IPS-NIHi7 (cell line): ENCODE results near the gene TAF11L4.
"Not testable (repeated sequence)": the region's sequence is repeated elsewhere in the genome, so short reads cannot be mapped to it uniquely, and the experiment has no call there.

ENCODE experiments used
- DNase-seq: peaks from one replicate; pipeline ENCODE4 v3.0.0; 2012; ENCODE audit warnings: mixed read lengths; ENCODE audit errors: extremely low spot score

Gene TAF11L4

DNA sequence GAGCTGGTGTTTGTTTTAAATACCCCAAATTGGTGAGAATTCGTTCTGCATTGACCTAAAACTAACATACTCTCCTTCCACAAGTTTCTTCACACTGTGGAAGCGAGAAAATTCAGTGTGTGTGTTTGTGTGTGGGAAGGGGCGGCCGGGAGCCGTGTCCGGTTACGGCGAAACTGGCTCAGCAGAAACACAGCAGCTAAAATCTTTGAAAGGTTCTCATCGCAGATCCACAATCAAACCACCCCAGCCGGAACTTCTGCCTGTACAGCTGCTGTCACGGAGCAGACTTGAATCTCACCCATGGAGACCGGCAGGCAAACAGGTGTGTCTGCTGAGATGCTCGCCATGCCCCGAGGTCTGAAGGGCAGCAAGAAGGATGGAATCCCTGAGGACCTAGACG lies at the start of gene TAF11L4:
TSS of gene TAF11L4 (plus strand) at position 301 of the 400 bp plus-strand sequence.
- not testable (repeated sequence) for DNase-seq

DNA sequence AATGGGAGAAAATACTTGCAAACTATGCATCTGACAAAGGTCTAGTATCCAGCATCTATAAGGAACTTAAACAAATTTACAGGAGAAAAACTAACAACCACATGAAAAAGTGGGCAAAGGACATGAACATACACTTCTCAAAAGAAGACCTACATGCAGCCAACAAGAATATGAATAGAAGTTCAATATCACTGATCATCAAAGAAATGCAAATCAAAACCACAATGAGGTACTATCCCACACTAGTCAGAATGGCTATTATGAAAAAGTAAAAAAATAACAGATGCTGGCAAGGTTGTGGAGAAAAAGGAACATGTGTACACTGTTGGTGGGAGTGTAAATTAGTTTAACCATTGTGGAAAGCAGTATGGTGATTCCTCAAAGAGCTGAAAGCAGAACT lies 46.5 kb upstream of the TAF11L4 start:
- not testable (repeated sequence) for DNase-seq

DNA sequence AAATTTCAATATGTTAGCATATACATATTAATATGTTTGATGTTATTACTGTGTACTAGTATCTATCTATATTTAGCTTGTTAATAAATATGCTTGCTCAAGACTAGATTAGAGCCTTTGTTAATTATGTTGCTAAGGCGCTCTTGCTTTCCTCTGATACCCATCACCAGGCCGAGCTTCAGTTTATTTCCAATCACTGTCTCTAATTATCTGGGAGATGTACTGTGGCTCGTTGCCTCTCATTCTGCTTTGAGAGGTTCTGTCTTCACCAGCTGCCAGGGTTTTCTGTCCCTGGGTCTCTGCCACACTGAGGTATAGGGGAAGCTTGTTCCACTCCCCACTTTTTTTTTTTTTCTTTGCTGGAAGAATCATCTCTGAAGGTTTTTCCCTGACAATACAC lies 44.6 kb upstream of the TAF11L4 start:
- DNase-seq: no peak

DNA sequence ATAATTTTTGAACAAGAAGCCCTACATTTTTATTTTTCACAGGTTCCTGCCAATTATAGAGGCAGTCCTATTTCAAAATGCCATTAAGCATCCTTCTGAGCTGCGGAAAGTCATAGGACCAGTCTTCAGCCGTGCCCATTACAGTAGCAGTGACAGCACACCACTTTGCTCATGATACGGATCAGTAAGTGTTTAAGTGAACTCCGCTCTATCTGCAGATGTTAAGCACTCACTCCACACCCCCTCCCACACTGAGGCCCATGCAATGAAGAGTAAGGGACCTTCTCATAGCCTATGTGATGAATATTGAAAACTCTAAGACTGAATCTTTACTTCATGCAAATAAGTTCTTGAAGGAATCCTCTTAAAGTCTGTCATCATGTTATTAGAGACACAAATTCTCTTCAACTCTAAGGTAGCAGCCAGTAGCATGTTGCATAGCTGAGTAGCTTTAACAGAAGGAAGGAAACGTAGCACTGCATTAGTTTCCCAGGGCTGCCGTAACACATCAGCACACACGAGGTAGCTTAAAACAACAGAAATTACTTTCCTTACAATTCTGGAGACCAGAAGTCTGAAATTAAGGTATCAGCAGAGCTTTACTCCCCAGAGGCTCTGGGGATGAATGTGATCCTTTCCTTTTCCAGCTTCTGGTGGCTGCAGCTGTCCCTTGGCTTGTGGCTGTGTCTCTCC lies 43.9 kb upstream of the TAF11L4 start:
- DNase-seq: no peak

DNA sequence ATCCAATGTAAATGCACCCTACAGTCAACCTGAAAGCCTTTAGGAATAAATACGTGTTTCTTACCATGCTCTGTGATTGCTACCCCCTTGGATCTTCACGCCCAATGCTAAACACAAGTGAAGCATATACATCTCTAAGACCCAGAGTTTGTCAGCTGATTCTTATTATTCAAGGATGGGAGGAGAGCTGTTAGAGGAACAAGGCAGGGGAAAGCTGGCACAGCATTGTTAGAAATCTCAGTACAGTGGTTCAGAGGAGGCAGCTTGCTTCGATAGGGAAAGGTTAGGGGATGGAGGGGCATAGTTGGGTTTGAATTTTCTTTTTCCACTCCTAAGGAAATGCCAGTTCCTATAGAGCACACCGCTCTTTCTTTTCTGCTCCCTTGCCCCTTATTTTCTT lies 40.2 kb upstream of the TAF11L4 start:
- DNase-seq: no peak

DNA sequence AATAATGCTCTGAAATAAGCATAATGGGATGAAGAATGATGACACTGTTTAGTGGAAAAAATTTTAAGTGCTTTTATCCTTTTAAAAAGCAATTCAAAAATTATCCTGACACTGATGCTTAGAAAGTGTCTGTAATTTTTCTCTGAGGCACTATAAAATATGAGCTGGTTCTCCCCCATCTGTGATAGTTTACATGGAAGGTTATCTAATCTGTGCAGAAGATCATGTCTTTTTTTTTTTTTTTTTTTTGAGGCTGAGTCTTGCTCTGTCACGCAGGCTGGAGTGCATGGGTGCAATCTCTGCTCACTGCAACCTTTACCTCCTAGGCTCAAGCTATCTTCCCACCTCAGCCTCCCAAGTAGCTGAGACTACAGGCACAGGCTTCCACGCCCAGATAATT lies 38.8 kb upstream of the TAF11L4 start:
- no peak for DNase-seq

DNA sequence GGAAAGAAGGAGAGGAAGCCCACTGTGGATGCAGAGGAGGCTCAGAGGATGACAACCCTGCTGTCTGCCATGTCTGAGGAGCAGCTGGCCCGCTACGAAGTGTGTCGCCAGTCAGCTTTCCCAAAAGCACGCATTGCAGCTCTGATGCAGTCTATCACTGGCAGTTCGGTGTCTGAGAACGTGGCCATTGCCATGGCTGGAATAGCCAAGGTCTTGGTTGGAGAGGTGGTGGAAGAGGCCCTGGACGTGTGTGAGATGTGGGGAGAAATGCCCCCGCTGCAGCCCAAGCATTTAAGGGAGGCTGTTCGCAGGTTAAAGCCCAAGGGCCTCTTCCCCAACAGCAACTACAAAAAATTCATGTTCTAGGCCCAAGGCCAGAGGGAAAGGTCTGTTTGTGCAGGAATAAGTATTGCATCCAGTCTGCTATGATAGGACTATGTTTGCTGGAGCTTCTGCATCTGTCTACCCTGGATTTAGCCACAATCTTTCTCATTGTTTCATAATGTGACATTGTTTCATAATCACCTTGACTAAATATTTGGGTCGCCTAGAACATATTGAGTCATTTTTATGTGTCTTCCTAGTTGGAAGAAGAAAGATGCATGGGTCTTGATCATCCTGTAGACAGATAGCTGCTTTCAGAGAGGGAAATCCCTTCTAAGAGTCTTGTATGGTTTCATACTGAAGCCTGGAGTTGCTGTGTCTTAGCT lies 35.0 kb upstream of the TAF11L4 start:
- DNase-seq: not testable (repeated sequence)

DNA sequence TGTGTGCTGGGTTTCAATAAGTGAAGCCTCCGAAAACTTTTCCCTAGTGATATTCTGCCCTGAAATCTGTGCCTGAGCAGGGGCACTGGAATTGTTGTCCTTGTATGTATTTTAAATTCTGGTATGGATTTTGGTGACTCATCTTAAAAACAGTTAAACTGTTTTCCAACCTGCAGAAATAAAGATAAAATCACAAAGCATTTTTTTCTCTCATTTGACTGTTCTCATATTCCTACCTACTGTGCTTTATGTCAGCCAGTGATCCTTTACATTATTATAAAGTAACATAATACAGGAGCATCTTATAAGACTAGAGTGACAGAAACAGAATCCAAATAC lies 34.5 kb upstream of the TAF11L4 start:
- DNase-seq: no peak

DNA sequence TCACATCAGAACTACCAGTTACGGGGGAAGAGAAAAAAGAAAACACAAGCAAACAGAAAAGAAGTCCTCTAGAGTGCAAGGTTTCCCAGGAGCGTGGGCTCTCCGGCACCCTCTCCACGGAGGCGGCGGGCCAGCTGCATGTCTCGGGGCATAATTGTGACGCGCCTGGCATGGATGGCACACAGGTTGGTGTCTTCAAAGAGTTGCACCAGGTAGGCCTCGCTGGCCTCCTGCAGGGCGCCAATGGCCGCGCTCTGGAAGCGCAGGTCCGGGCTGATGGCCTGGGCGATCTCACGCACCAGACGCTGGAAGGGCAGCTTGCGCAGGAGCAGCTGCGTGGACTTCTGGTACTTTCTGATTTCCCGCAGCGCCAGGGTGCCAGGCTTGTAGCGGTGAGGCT lies 30.3 kb upstream of the TAF11L4 start:
- DNase-seq: not testable (repeated sequence)

DNA sequence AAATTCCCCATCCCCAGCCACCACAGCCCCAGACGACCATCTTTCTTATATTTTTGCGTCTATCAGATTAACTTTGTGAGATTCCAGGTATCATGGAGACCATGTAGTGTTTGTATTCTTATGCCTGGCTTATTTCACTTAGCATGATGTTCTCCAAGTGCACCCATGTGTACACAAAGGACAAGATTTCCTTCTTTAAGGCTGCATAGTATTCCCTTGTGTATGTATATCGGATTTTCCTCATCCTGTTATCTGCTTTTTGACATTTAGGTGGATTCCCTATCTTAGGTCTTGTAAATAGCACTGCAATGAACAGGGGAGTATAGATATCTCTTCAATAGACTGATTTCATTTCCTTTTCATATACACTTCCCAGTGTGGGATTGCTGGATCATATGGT lies 28.8 kb upstream of the TAF11L4 start:
- DNase-seq: no peak

DNA sequence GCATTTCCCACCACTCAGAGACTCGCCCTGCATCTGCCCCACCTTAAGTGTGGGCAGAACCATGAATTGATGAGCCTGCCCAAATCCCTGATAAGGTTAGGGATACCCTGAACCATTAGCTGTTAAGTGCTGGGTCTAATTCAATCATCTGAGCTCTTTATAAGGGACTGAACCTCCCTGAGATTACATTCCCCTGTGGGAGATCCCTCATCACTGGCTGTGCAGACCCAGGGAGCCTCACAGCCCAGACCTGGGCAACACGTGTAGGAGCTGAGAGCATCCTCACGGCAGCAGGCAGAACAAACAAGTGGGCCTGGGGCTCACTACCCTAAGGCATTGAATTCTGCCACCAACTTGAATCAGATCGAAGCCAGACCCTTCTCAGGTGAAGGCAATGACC lies 24.2 kb upstream of the TAF11L4 start:
- no peak for DNase-seq

DNA sequence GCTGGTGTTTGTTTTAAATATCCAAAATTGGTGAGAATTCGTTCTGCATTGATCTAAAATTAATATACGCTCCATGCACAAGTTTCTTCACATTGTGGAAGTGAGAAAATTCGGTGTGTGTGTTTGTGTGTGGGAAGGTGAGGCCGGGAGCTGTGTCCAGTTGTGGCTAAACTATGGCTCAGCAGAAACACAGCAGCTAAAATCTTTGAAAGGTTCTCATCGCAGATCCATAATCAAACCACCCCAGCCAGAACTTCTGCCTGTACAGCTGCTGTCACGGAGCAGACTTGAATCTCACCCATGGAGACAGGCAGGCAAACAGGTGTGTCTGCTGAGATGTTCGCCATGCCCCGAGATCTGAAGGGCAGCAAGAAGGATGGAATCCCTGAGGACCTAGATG lies 23.7 kb upstream of the TAF11L4 start, which contains the start of gene TAF11L2:
TSS of gene TAF11L2 (plus strand) at position 301 of the 400 bp plus-strand sequence.
- DNase-seq: not testable (repeated sequence)

DNA sequence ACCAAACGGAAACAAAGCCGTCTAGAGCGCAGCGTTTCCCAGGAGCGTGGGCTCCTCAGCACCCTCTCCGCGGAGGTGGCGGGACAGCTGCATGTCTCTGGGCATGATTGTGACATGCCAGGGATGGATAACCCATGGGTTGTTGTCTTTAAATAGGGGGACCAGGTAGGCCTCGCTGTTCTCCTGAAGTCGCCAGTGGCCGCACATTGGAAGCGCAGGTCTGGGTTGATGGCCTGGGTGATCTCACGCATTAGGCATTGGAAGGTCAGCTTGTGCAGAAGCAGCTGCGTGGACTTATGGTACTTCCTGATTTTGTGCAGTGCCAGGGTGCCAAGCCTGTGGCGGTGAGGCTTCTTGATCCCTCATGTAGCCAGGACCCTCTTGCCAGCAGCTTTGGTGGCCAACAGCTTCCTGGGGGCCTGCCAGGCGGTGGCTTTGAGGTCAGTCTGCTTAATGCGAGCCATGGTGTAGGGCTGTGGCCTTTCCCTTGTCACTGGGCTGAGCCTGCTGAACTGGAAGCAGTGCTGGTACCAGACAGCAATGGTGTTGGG lies 9.8 kb upstream of the TAF11L4 start:
- no peak for DNase-seq

DNA sequence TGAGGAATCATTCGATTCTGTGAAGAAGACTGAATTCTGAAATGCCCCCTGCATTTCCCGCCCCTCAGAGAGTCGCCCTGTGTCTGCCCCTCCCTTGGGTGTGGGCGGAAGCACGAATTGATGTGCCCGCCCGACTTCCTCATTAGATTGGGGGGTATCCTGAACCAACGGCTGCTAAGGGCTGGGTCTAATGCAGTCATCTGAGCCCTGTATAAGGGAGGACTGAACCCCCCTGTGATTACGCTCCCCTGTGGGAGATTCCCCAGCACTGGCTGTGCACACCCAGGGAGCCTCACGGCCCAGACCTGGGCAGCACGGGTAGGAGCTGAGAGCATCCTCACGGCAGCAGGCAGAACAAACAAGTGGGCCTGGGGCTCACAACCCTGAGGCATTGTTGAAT lies 4.1 kb upstream of the TAF11L4 start:
- DNase-seq: not testable (repeated sequence)

DNA sequence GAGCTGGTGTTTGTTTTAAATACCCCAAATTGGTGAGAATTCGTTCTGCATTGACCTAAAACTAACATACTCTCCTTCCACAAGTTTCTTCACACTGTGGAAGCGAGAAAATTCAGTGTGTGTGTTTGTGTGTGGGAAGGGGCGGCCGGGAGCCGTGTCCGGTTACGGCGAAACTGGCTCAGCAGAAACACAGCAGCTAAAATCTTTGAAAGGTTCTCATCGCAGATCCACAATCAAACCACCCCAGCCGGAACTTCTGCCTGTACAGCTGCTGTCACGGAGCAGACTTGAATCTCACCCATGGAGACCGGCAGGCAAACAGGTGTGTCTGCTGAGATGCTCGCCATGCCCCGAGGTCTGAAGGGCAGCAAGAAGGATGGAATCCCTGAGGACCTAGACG lies 3.5 kb upstream of the TAF11L4 start, which contains the start of gene TAF11L3:
TSS of gene TAF11L3 (plus strand) at position 301 of the 400 bp plus-strand sequence.
- DNase-seq: not testable (repeated sequence)

DNA sequence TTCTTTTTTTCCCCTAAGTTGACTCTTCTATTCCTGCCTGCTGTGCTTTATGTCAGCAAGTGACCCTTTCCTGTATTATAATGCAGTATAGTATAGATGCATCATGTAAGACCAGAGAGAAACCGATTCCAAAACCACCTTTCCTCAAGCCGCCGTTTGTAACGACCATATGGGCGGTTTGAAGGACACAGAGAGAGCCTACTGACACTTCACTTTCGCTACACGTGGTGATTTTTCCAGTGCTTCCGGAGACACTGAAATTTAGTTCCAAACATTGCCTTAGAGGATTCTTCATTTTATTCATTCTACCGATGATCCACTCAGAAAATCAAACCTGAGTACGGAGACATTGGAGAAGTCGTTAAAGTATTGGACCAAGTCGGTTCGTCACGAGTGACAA lies 2.1 kb upstream of the TAF11L4 start:
- not testable (repeated sequence) for DNase-seq

DNA sequence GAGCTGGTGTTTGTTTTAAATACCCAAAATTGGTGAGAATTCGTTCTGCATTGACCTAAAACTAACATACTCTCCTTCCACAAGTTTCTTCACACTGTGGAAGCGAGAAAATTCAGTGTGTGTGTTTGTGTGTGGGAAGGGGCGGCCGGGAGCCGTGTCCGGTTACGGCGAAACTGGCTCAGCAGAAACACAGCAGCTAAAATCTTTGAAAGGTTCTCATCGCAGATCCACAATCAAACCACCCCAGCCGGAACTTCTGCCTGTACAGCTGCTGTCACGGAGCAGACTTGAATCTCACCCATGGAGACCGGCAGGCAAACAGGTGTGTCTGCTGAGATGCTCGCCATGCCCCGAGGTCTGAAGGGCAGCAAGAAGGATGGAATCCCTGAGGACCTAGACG lies 3.3 kb downstream of the TAF11L4 start, which contains the start of gene TAF11L5:
TSS of gene TAF11L5 (plus strand) at position 301 of the 400 bp plus-strand sequence.
- not testable (repeated sequence) for DNase-seq

DNA sequence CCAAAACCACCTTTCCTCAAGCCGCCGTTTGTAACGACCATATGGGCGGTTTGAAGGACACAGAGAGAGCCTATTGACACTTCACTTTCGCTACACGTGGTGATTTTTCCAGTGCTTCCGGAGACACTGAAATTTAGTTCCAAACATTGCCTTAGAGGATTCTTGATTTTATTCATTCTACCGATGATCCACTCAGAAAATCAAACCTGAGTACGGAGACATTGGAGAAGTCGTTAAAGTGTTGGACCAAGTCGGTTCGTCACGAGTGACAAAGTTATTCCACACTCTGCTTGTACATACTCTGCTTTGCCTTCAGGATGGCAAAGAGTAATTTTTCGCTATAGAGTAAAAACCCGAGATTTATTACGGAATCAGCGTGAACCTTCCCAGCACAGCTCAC lies 4.9 kb downstream of the TAF11L4 start:
- DNase-seq: not testable (repeated sequence)

DNA sequence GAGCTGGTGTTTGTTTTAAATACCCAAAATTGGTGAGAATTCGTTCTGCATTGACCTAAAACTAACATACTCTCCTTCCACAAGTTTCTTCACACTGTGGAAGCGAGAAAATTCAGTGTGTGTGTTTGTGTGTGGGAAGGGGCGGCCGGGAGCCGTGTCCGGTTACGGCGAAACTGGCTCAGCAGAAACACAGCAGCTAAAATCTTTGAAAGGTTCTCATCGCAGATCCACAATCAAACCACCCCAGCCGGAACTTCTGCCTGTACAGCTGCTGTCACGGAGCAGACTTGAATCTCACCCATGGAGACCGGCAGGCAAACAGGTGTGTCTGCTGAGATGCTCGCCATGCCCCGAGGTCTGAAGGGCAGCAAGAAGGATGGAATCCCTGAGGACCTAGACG lies 6.8 kb downstream of the TAF11L4 start, which contains the start of gene TAF11L6:
TSS of gene TAF11L6 (plus strand) at position 301 of the 400 bp plus-strand sequence.
- DNase-seq: not testable (repeated sequence)
